H1 (cell line): ENCODE measurements around the gene ITGB4. TPM values are rescaled to one million over a fixed set of nuclear protein-coding genes. Genes with fewer than 3 reads are reported as not detected.

Experiments used
- CTCF ChIA-PET: fragments of 300-600 bp; sonication (Branson Sonifier 250); formaldehyde crosslinking; loops from one replicate; lab custom pipeline; 2021; ENCODE audit not compliant: partially characterized antibody; lab: Charles Lee
- POLR2A ChIA-PET: fragments of 300-600 bp; sonication (Branson Sonifier 250); formaldehyde crosslinking; loops from one replicate; lab custom pipeline; 2021; ENCODE audit warnings: inconsistent platforms; ENCODE audit not compliant: partially characterized antibody; lab: Charles Lee
- DNase-seq, 2 experiments: peaks; one replicate each; pipeline versions ENCODE4 v3.0.0 to v3.0.0-alpha.2; 2010 to 2022; ENCODE audit warnings: low spot score in 2 of 2, low read depth in 1 of 2, mixed read lengths in 1 of 2
- FAIRE-seq: peaks from 2 replicates; lab custom pipeline; 2011; peaks lifted over from hg19 to GRCh38; lab: Jason Lieb, UNC
- H2AFZ ChIP-seq: 2 replicates; pipeline ENCODE4 v1.8.1; 2012; ENCODE audit warnings: low read length, inconsistent platforms
- H2AK5ac ChIP-seq: 2 replicates; pipeline ENCODE4 v1.6.1; 2013; ENCODE audit warnings: low read depth, low read length
- H2BK120ac ChIP-seq: replicated peaks from 2 replicates; pipeline ENCODE3; 2013; ENCODE audit warnings: low read depth, low read length, inconsistent platforms
- H2BK12ac ChIP-seq: 2 replicates; pipeline ENCODE4 v1.6.1; 2013; ENCODE audit warnings: low read depth, low read length
- H2BK15ac ChIP-seq: 2 replicates; pipeline ENCODE4 v1.6.1; 2013; ENCODE audit warnings: low read length
- H2BK20ac ChIP-seq: 2 replicates; pipeline ENCODE4 v1.6.1; 2013; ENCODE audit warnings: low read length
- H2BK5ac ChIP-seq: 2 replicates; pipeline ENCODE4 v1.6.1; 2013; ENCODE audit warnings: low read depth, low read length
- H3K14ac ChIP-seq: 2 replicates; pipeline ENCODE4 v1.6.1; 2013; ENCODE audit warnings: inconsistent platforms; ENCODE audit not compliant: insufficient read length
- H3K18ac ChIP-seq: 2 replicates; pipeline ENCODE4 v1.6.1; 2013; ENCODE audit warnings: low read length; ENCODE audit errors: extremely low read depth
- H3K23ac ChIP-seq: 2 replicates; pipeline ENCODE4 v1.6.1; 2013; ENCODE audit warnings: inconsistent platforms; ENCODE audit not compliant: insufficient read length
- H3K23me2 ChIP-seq: 2 replicates; pipeline ENCODE4 v1.6.1; 2013; ENCODE audit warnings: low read depth, low read length
- H3K27ac ChIP-seq: 2 replicates; pipeline ENCODE4 v1.6.1; 2011; ENCODE audit warnings: low read depth, low read length, inconsistent platforms
- H3K27me3 ChIP-seq, 4 experiments: replicated peaks in 1 of 4; 1 replicate in 1 of 4; 2 replicates in 3 of 4; pipeline versions ENCODE4 v1.6.1 to v1.8.1; 2011 to 2013; ENCODE audit warnings: low read length in 3 of 4, mild to moderate bottlenecking in 3 of 4, inconsistent platforms in 2 of 4, mixed read lengths in 2 of 4, moderate library complexity in 1 of 4; ENCODE audit not compliant: control insufficient read depth in 3 of 4, insufficient read depth in 3 of 4; ENCODE audit errors: extremely low read depth in 1 of 4
- H3K36me3 ChIP-seq, 4 experiments: 2 replicates each; pipeline versions ENCODE4 v1.6.1 to v1.8.1; 2011 to 2013; ENCODE audit warnings: mild to moderate bottlenecking in 4 of 4, low read length in 3 of 4, moderate library complexity in 2 of 4, control low read depth in 1 of 4, inconsistent platforms in 1 of 4; ENCODE audit not compliant: insufficient read depth in 4 of 4, control insufficient read depth in 2 of 4
- H3K4ac ChIP-seq: replicated peaks from 2 replicates; pipeline ENCODE3; 2013; ENCODE audit warnings: low read length, low read depth, mixed read lengths, inconsistent platforms; ENCODE audit not compliant: insufficient read length
- H3K4me1 ChIP-seq, 4 experiments: replicated peaks in 1 of 4; 1 replicate in 1 of 4; 2 replicates in 3 of 4; pipeline versions ENCODE4 v1.6.1 to v1.8.1; 2011 to 2013; ENCODE audit warnings: low read length in 3 of 4, inconsistent platforms in 2 of 4, mixed read lengths in 1 of 4; ENCODE audit not compliant: insufficient read depth in 4 of 4, control insufficient read depth in 3 of 4
- H3K4me2 ChIP-seq, 2 experiments: 2 replicates each; pipeline versions ENCODE4 v1.6.1 to v1.8.1; 2011 to 2013; ENCODE audit warnings: low read depth in 2 of 2, low read length in 2 of 2, control low read depth in 1 of 2, inconsistent platforms in 1 of 2, mild to moderate bottlenecking in 1 of 2; ENCODE audit not compliant: insufficient read depth in 1 of 2
- H3K4me3 ChIP-seq, 4 experiments: fragments of 200-600, 300-600 bp in 1 of 4; sonication (generic), shearing (Covaris generic), sonication (Bioruptor Twin) in 1 of 4; 2 replicates each; pipeline versions ENCODE4 v1.5.1 to v1.8.1; 2011 to 2016; ENCODE audit warnings: low read length in 4 of 4, low read depth in 3 of 4, control low read depth in 2 of 4, inconsistent platforms in 2 of 4, mild to moderate bottlenecking in 2 of 4, mixed read lengths in 1 of 4, moderate library complexity in 1 of 4; ENCODE audit not compliant: insufficient read depth in 2 of 4; ENCODE audit errors: extremely low read depth in 1 of 4
- H3K56ac ChIP-seq: replicated peaks from 2 replicates; pipeline ENCODE3; 2013; ENCODE audit warnings: low read depth, mild to moderate bottlenecking, mixed read lengths, low read length, inconsistent platforms; ENCODE audit not compliant: insufficient read length
- H3K79me1 ChIP-seq: 2 replicates; pipeline ENCODE4 v1.6.1; 2013; ENCODE audit warnings: low read depth, low read length, control low read depth
- H3K79me2 ChIP-seq, 2 experiments: 2 replicates each; pipeline versions ENCODE4 v1.6.1 to v1.8.1; 2012 to 2013; ENCODE audit warnings: low read length in 2 of 2, mild to moderate bottlenecking in 2 of 2, inconsistent platforms in 1 of 2; ENCODE audit not compliant: insufficient read depth in 2 of 2, control insufficient read depth in 1 of 2
- H3K9ac ChIP-seq, 4 experiments: replicated peaks in 1 of 4; 1 replicate in 1 of 4; 2 replicates in 3 of 4; pipeline versions ENCODE4 v1.6.1 to v1.8.1; 2011 to 2013; ENCODE audit warnings: low read depth in 3 of 4, low read length in 3 of 4, control low read depth in 2 of 4, mild to moderate bottlenecking in 2 of 4, moderate library complexity in 2 of 4, inconsistent platforms in 1 of 4; ENCODE audit errors: extremely low read depth in 1 of 4
- H3K9me3 ChIP-seq, 2 experiments: 2 replicates each; pipeline versions ENCODE4 v1.6.1 to v1.8.1; 2012 to 2013; ENCODE audit warnings: mild to moderate bottlenecking in 2 of 2, moderate library complexity in 2 of 2, control low read depth in 1 of 2, inconsistent platforms in 1 of 2, low read depth in 1 of 2, low read length in 1 of 2, mixed read lengths in 1 of 2; ENCODE audit not compliant: insufficient read depth in 2 of 2
- H4K20me1 ChIP-seq, 2 experiments: replicated peaks in 1 of 2; 2 replicates each; pipeline versions ENCODE3 to v1.8.1; 2011 to 2013; ENCODE audit warnings: inconsistent platforms in 2 of 2, low read length in 2 of 2, mild to moderate bottlenecking in 1 of 2; ENCODE audit not compliant: insufficient read depth in 2 of 2, control insufficient read depth in 1 of 2
- H4K5ac ChIP-seq: 2 replicates; pipeline ENCODE4 v1.6.1; 2013; ENCODE audit warnings: low read length, low read depth, mixed read lengths, inconsistent platforms; ENCODE audit not compliant: insufficient read length
- H4K8ac ChIP-seq: 2 replicates; pipeline ENCODE4 v1.8.0; 2013; ENCODE audit warnings: mild to moderate bottlenecking, moderate library complexity, low read length, inconsistent platforms; ENCODE audit not compliant: insufficient read depth; ENCODE audit errors: extremely low read depth
- H4K91ac ChIP-seq: replicated peaks from 2 replicates; pipeline ENCODE3; 2013; ENCODE audit warnings: low read length, mixed read lengths, inconsistent platforms; ENCODE audit not compliant: insufficient read length
- ASH2L ChIP-seq: fragments of 200-600, 300-600 bp; sonication (generic); IDR thresholded peaks from one replicate; pipeline ENCODE4 v1.7.1; 2017; ENCODE audit warnings: low read length
- JUND ChIP-seq: IDR thresholded peaks from 2 replicates; pipeline ENCODE4 v1.6.1; 2011; ENCODE audit warnings: mild to moderate bottlenecking, improper control_type of control experiment, low read length
- SP4 ChIP-seq: IDR thresholded peaks from 2 replicates; pipeline ENCODE4 v1.6.1; 2012; ENCODE audit warnings: low read length, inconsistent platforms
- YY1 ChIP-seq: IDR thresholded peaks from 2 replicates; pipeline ENCODE4 v1.6.1; 2011; ENCODE audit warnings: low read depth, mild to moderate bottlenecking, low read length
- WGBS, 2 experiments: shearing (Covaris generic) in 1 of 2; methylation state at CpG; one replicate each; pipeline versions ENCODE4 v1.1.6 to v1.1.7; 2013 to 2015; ENCODE audit warnings: low lambda C conversion rate in 2 of 2, mixed read lengths in 2 of 2, inconsistent platforms in 1 of 2, low coverage in 1 of 2, missing lambda C conversion rate in 1 of 2; ENCODE audit not compliant: insufficient replicate concordance in 2 of 2, insufficient coverage in 1 of 2, insufficient read length in 1 of 2; ENCODE audit errors: extremely low coverage in 1 of 2, missing lambda C conversion rate in 1 of 2; 5-methylcytosine and 5-hydroxymethylcytosine counted together
- polyA plus RNA-seq, 7 experiments: library from polyadenylated mRNA; depleted of rRNA in 3 of 7; stranded (reverse) in 5 of 7; unstranded in 2 of 7; fragments of >200 nt in 5 of 7; fragments of 200-250 nt in 2 of 7; gene quantifications; 1 replicate in 5 of 7; 2 replicates in 1 of 7; 4 replicates in 1 of 7; pipeline versions ENCODE4 v1.2.1 to v1.2.3, GENCODE V29; 2011 to 2013; ENCODE audit warnings: missing spikeins in 2 of 7, mixed read lengths in 2 of 7
- total RNA-seq: library from RNA; stranded (reverse); fragmentation: NEBNext Ultra II Directional; extraction: Animal tissue kit (Norgen Biotek cat#: 25700); gene quantifications from 2 replicates; pipeline ENCODE4 v1.2.1, GENCODE V29; 2021

Gene ITGB4
- total and polyA plus RNA-seq, 2 of the 8 experiments (the other 6 are each of a cell fraction or from before 2014, with no cell fraction given), result 5.2 to 5.6 TPM

DNA sequence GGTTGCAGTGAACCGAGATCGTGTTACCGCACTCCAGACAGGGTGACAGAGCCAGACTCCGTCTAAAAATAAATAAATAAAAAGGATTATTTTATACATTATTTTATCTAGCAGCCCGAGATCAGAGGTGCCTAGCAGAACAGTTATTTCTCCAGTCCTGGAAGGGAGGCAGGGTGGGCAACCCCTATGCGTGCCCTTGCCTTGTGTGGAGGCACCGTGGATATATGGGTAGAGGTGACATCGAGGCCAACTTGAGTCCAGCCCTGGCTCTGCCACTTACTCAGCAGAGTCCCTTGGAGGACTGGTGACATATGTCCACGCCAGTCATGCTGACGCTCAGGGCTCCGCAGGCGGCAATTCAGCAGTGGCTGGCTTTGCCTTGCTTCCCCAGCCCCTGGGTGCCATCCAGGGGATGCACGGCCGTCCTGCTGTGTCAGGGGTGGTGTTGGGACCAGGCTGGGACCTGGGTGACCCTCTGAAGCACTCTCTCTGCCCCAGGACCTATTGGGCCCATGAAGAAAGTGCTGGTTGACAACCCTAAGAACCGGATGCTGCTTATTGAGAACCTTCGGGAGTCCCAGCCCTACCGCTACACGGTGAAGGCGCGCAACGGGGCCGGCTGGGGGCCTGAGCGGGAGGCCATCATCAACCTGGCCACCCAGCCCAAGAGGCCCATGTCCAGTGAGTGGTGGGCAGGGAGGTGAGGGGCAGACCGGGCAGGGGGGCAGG, 30.6 kb downstream of the ITGB4 start:
- DNase-seq, result no peak
- Histone ChIP-seq H3K79me2 (no peaks in the 10 kb centered on the region), H2AFZ (no peak overlapping the region), H2AK5ac (no peak overlapping the region), H3K4me3 (no peak overlapping the region), H3K9ac (no peak overlapping the region), H3K4me1 (peaks cover 0 to 5% (median 3%) of the 10 kb centered on the region in 4 experiments; a peak in 4 of 7 replicates), H3K23me2 (no peaks in the 10 kb centered on the region; the same call in 1 of the 2 replicates), H3K4ac (no peak overlapping the region), H4K5ac (no peak overlapping the region), H3K23ac (no peak overlapping the region), H4K91ac (no peak overlapping the region), H4K8ac (no peak overlapping the region), H2BK12ac (no peak overlapping the region), H3K9me3 (no peaks in the 10 kb centered on the region), H2BK5ac (no peak overlapping the region), H3K4me2 (no peak overlapping the region), H3K56ac (no peak overlapping the region), H4K20me1 (peaks cover 0 to 5% of the 10 kb centered on the region in 2 experiments), H3K79me1 (no peaks in the 10 kb centered on the region), H2BK20ac (no peak overlapping the region), H2BK15ac (no peak overlapping the region), H2BK120ac (no peak overlapping the region), H3K27me3 (peaks cover 0 to 2% (median 0%) of the 10 kb centered on the region in 4 experiments; a peak in 1 of 7 replicates), H3K18ac (no peak overlapping the region), H3K27ac (no peak overlapping the region), H3K36me3 (no peaks in the 10 kb centered on the region), H3K14ac (no peak overlapping the region)
- no peak for FAIRE-seq
- CTCF ChIA-PET, result interaction anchor here (1.2 to 19.5 kb wide), 18 partner anchors 10 to 135 kb away, joined by 4 to 359 read pairs (median 48); partner anchors contain the start of genes GALK1, ITGB4, SMIM5 and UNK
- WGBS, 2 experiments, result 91% methylated on average over 24 of the region's 24 CpGs; no CpG with 5 or more reads in 1 of the 2 experiments
- TF ChIP-seq YY1 (no peak), SP4 (no peak), JUND (no peak), ASH2L (no peak)
- POLR2A ChIA-PET, result interaction anchor here (1.0 to 15.1 kb wide), 3 partner anchors 13 to 119 kb away, joined by 3 to 425 read pairs (median 3); partner anchors contain the start of gene SMIM5
